GM18873 (cell line): ENCODE results near the gene LMO3.

ENCODE experiments used
- ATAC-seq: cut with Tn5 transposase; IDR thresholded peaks from one replicate; pipeline ENCODE4 v1.9.1; 2021; ENCODE audit warnings: mild to moderate bottlenecking, moderate library complexity, moderate number of reproducible peaks; ENCODE audit not compliant: unreplicated experiment, low FRiP score

The LMO3 gene

GRCh38 chr12:16606117-16606200, at the start of gene LMO3:
TSS of gene LMO3 (minus strand) at chr12:16606162. CDS start at chr12:16600860, 5,302 bp downstream.
- ATAC-seq: no peak

GRCh38 chr12:16636435-16637055, 30.6 kb upstream of the LMO3 start:
- peak; percentile 81 for ATAC-seq

- no peak for ATAC-seq
Measured at GRCh38 chr12:16634786-16635185, 28.8 kb upstream of the LMO3 start.

GRCh38 chr12:16626991-16627390, 21.0 kb upstream of the LMO3 start:
- ATAC-seq: no peak

GRCh38 chr12:16622338-16622737, 16.4 kb upstream of the LMO3 start:
- no peak for ATAC-seq

- ATAC-seq: no peak
Measured at GRCh38 chr12:16619537-16619936, 13.6 kb upstream of the LMO3 start.

GRCh38 chr12:16618256-16618655, 12.3 kb upstream of the LMO3 start:
- ATAC-seq: no peak

GRCh38 chr12:16613199-16613598, 7.2 kb upstream of the LMO3 start:
- no peak for ATAC-seq

- no peak for ATAC-seq
Measured at GRCh38 chr12:16612647-16613046, 6.7 kb upstream of the LMO3 start.

- no peak for ATAC-seq
Measured at GRCh38 chr12:16611146-16611545, 5.2 kb upstream of the LMO3 start.

GRCh38 chr12:16610743-16611142, 4.8 kb upstream of the LMO3 start:
- no peak for ATAC-seq

GRCh38 chr12:16610001-16610585, 4.1 kb upstream of the LMO3 start:
- no peak for ATAC-seq

GRCh38 chr12:16608946-16609539, 3.1 kb upstream of the LMO3 start:
- no peak for ATAC-seq

GRCh38 chr12:16607906-16608775, 2.2 kb upstream of the LMO3 start:
- ATAC-seq: no peak

- ATAC-seq: no peak
Measured at GRCh38 chr12:16606991-16607390, 1.0 kb upstream of the LMO3 start.

GRCh38 chr12:16606201-16606849, 363 bp upstream of the LMO3 start:
- no peak for ATAC-seq

GRCh38 chr12:16605642-16606116, 283 bp downstream of the LMO3 start:
- no peak for ATAC-seq

- no peak for ATAC-seq
Measured at GRCh38 chr12:16604596-16605252, 1.2 kb downstream of the LMO3 start.

GRCh38 chr12:16603916-16604575, 1.9 kb downstream of the LMO3 start:
- ATAC-seq: no peak

GRCh38 chr12:16603260-16603915, 2.6 kb downstream of the LMO3 start:
- ATAC-seq: no peak
